ENCODE results near the gene MINDY2. TPM values are rescaled to one million over a fixed set of nuclear protein-coding genes. Genes with fewer than 3 reads are reported as not detected.

The MINDY2 gene
- total and polyA plus RNA-seq, 2 of the 8 experiments (the other 6 are each of a cell fraction or from before 2014, with no cell fraction given), result 3.1 to 25.7 TPM

- Histone ChIP-seq H2BK20ac (ENCODE audit: low read length) (no peak overlapping the region), H3K9me3 (ENCODE audit: insufficient read depth in 2 of 2, low read depth in 1 of 2, low read length in 1 of 2) (no peaks in the 10 kb centered on the region), H3K36me3 (ENCODE audit: control insufficient read depth in 2 of 4, insufficient read depth in 4 of 4, low read length in 3 of 4) (peaks cover 0 to 4% (median 0%) of the 10 kb centered on the region in 4 experiments; a peak in 1 of 8 replicates), H4K20me1 (replicated peaks in 1 of 2; ENCODE audit: control insufficient read depth in 1 of 2, insufficient read depth in 2 of 2, low read length in 2 of 2) (no peaks in the 10 kb centered on the region), H2BK12ac (ENCODE audit: low read depth, low read length) (no peak overlapping the region), H4K5ac (ENCODE audit: insufficient read length, low read depth, low read length) (no peak overlapping the region), H3K79me1 (ENCODE audit: low read depth, low read length) (no peaks in the 10 kb centered on the region), H3K56ac (replicated peaks; ENCODE audit: insufficient read length, low read depth, low read length) (no peak overlapping the region), H2BK15ac (ENCODE audit: low read length) (no peak overlapping the region), H2BK120ac (replicated peaks; ENCODE audit: low read depth, low read length) (no peak overlapping the region), H3K4ac (replicated peaks; ENCODE audit: insufficient read length, low read depth, low read length) (no peak overlapping the region), H3K79me2 (ENCODE audit: control insufficient read depth in 1 of 2, insufficient read depth in 2 of 2, low read length in 2 of 2) (no peaks in the 10 kb centered on the region), H3K4me2 (ENCODE audit: insufficient read depth in 1 of 2, low read depth in 2 of 2, low read length in 2 of 2) (no peak overlapping the region), H3K27me3 (replicated peaks in 1 of 4; ENCODE audit: control insufficient read depth in 3 of 4, extremely low read depth in 1 of 4, insufficient read depth in 3 of 4, low read length in 3 of 4) (no peaks in the 10 kb centered on the region), H4K8ac (ENCODE audit: extremely low read depth, insufficient read depth, low read length) (no peak overlapping the region), H3K23ac (ENCODE audit: insufficient read length) (no peak overlapping the region), H3K18ac (ENCODE audit: extremely low read depth, low read length) (no peak overlapping the region), H3K4me1 (replicated peaks in 1 of 4; ENCODE audit: control insufficient read depth in 3 of 4, insufficient read depth in 4 of 4, low read length in 3 of 4) (no peaks in the 10 kb centered on the region), H3K4me3 (ENCODE audit: extremely low read depth in 1 of 4, insufficient read depth in 2 of 4, low read depth in 3 of 4, low read length in 4 of 4) (no peak overlapping the region), H2AFZ (ENCODE audit: low read length) (no peak overlapping the region), H2BK5ac (ENCODE audit: low read depth, low read length) (no peak overlapping the region), H3K14ac (ENCODE audit: insufficient read length) (no peak overlapping the region), H3K27ac (ENCODE audit: low read depth, low read length) (no peak overlapping the region), H3K9ac (replicated peaks in 1 of 4; ENCODE audit: extremely low read depth in 1 of 4, low read depth in 3 of 4, low read length in 3 of 4) (no peak overlapping the region), H4K91ac (replicated peaks; ENCODE audit: insufficient read length, low read length) (no peak overlapping the region), H2AK5ac (ENCODE audit: low read depth, low read length) (no peak overlapping the region), H3K23me2 (ENCODE audit: low read depth, low read length) (no peaks in the 10 kb centered on the region)
- no peak for TF ChIP-seq SIRT6 (IDR thresholded peaks at IDR 0.05; ENCODE audit: low read length)
- no peak for TF ChIP-seq KDM1A (IDR thresholded peaks at IDR 0.05; ENCODE audit: borderline replicate concordance, low read length)
- TF ChIP-seq SP2 (IDR thresholded peaks at IDR 0.05; ENCODE audit: low read length), result no peak
- TF ChIP-seq SP4 (IDR thresholded peaks at IDR 0.05; ENCODE audit: low read length), result no peak
- no peak for TF ChIP-seq TAF1 (IDR thresholded peaks at IDR 0.05; ENCODE audit: low read depth, low read length)
- TF ChIP-seq SRF (IDR thresholded peaks at IDR 0.05; ENCODE audit: low read depth, low read length), result no peak
- TF ChIP-seq POU5F1 (IDR thresholded peaks at IDR 0.05; ENCODE audit: low read depth, low read length), result no peak
- TF ChIP-seq TEAD4 (IDR thresholded peaks at IDR 0.05; ENCODE audit: low read depth, low read length), result no peak
- TF ChIP-seq NRF1 (IDR thresholded peaks at IDR 0.05; ENCODE audit: low read depth, low read length), result no peak
- TF ChIP-seq FOSL1 (IDR thresholded peaks at IDR 0.05; ENCODE audit: insufficient read depth, low read depth, low read length), result no peak
- DNase-seq (ENCODE audit: low read depth in 1 of 2, low spot score in 2 of 2), result no peak
- CTCF ChIA-PET (ENCODE audit: partially characterized antibody), result interaction anchor here (0.6 to 0.7 kb wide), 4 partner anchors 11 to 712 kb away, joined by 3 read pairs; no protein-coding TSS in a partner anchor
- POLR2A ChIA-PET (ENCODE audit: partially characterized antibody), result no interaction called here
- FAIRE-seq, result no peak
Observed at GRCh38 chr15:58856086-58856485, 85.0 kb downstream of the MINDY2 start.

Measured in H1 (cell line).